VCaP (cell line): ENCODE measurements around the gene LMX1B.
A peak's percentile ranks its signal among the peaks of the same experiment; 100 is the strongest.

Source experiments
- H3K27ac ChIP-seq: fragments of 450-650 bp; 2 replicates; pipeline ENCODE4 v1.5.1; 2017
- TF ChIP-seq, protein P1 (sequence below): fragments of 450-650 bp; conservative IDR thresholded peaks from 2 replicates; pipeline ENCODE4 v1.5.1; 2017; ENCODE audit warnings: mild to moderate bottlenecking, moderate library complexity

The LMX1B gene

DNA sequence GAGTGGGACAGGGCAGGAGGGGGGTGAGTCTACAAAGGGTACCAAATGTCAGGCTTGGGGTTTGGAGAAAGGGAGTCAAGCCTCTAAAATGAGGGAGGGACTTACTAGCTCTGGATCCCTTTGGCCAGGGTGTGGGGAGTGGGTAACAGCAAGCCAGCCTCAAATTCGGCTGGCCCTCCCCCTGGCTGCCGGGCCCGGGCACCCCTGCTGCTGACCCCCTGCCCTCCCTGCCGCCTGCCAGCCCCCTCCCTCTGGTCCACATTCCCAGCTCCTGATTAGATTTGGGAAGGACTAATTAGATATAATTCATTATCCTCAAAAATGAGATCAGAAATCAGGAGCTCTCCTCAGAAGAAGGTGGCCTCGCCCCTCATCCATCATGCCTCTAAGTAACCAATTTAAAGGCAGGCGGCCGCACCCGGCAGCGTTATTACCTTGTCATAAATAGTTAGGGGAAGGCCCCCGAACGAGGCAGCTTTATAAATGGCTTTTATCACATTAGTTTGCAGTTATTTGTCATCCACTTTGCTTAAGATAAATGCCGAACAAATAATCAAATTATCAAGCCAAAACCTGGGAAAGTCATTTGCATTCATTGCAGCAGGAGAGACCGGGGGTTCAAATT, 44.6 kb downstream of the LMX1B start:
- no peak overlapping the region for H3K27ac ChIP-seq
- TF ChIP-seq, protein P1, sequence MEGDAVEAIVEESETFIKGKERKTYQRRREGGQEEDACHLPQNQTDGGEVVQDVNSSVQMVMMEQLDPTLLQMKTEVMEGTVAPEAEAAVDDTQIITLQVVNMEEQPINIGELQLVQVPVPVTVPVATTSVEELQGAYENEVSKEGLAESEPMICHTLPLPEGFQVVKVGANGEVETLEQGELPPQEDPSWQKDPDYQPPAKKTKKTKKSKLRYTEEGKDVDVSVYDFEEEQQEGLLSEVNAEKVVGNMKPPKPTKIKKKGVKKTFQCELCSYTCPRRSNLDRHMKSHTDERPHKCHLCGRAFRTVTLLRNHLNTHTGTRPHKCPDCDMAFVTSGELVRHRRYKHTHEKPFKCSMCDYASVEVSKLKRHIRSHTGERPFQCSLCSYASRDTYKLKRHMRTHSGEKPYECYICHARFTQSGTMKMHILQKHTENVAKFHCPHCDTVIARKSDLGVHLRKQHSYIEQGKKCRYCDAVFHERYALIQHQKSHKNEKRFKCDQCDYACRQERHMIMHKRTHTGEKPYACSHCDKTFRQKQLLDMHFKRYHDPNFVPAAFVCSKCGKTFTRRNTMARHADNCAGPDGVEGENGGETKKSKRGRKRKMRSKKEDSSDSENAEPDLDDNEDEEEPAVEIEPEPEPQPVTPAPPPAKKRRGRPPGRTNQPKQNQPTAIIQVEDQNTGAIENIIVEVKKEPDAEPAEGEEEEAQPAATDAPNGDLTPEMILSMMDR: no peak

DNA sequence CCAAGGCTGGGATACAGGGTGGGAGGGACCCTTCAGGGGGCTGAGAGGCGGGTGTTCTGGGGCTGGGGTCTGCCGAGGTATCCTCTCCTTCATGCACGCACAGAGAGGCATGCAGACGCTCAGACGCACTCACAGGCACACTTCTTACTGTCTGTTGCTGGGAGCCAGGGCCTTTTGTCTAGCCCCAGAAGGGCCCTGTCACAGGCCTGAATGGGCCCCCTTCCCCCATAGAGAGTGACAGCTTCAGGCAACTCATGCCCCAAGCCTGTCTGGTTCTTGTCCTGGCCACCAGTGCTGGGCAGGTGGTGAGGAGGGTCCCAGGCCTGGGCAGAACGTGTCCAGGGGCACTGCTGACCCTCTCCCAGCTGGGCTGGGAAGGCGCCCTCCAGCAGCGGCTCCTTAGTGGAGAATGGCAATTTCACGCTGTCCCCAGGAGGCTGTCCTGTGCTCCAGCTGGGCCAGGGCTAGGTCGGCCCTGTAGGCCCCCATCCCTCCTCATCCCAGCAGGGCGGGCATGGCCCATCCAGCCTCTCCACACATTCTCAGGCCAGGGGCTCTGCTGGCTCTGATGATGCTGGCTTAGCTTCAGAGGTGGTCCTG, 45.3 kb downstream of the LMX1B start:
- TF ChIP-seq, protein P1: no peak
- no peak overlapping the region for H3K27ac ChIP-seq

DNA sequence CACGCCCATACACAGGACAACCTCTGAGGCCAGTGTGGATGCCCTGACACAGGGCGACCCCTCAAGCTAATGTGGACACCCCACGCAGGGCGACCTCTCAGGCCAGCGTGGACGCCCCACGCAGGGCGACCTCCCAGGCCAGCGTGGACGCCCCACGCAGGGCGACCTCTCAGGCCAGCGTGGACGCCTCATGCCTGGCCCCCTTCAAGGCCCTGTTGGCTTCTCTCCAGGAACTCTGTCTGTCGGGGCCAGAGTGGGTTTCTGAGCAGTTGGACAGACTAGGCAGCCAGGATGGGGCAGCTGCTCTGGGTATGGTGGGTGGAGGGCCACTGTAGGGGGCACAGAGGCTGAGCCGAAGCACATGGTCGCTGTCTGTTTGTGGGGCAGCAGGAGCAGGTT, 47.4 kb downstream of the LMX1B start:
- TF ChIP-seq, protein P1: no peak
- peak overlapping the region; percentile 77; the same call in 1 of the 2 replicates for H3K27ac ChIP-seq

DNA sequence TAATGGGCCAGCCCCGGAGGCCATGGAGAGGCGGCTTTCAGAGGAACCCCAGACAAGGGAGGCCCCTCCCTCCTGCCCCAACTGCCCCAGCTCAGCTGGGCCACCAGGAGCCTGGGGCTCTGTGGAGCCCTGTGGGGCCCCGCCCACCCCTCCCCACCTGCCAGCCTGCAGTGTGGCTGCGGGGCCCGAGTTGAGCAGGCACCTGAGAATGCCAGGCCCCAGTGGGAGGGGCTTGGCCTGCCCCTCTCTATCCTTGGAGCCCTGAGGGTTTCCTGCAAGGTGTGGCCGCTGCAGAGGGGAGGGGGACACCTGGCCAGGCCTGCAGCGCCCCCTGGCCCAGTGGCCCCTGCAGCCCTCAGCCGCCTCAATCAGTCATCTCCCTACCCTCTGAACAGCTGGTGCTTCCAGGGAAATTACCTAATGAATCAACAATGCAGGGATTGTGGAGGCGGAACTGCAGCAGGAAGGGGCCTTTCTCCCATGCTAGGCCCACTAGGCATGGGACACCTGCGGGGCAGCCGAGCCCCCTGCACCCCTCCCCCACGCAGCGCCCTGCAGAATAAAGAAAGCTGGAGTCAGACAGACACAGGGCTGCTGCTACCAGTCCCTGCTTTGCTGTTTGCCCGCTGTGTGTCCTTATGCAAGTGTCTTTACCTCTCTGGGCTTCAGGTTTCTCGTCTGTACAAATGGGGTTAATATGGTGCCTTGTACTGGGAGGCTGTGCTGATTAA, 48.0 kb downstream of the LMX1B start:
- H3K27ac ChIP-seq: peak overlapping the region; percentile 77
- TF ChIP-seq, protein P1: no peak

DNA sequence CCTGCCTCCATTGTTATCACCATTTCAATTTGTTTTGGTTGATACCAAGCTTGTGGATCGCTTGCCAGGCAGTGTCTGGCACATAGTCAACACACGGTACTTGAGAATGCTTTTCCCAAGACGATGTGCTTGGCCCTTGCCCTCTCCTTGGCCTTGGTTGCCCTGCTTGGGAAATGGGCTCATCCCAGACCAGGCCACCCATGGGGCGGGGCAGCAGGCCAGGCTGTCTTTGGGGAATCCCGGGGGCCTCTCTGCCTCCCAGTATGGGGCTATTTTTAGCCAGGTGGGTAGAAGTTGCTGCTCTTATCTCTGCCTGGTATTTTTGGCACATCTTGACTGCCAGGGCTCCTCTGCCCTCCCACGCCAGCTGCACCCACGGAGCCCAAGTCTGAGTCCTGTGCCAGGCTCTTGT, 49.9 kb downstream of the LMX1B start:
- TF ChIP-seq, protein P1: no peak
- H3K27ac ChIP-seq: no peak overlapping the region; the same call in 1 of the 2 replicates

DNA sequence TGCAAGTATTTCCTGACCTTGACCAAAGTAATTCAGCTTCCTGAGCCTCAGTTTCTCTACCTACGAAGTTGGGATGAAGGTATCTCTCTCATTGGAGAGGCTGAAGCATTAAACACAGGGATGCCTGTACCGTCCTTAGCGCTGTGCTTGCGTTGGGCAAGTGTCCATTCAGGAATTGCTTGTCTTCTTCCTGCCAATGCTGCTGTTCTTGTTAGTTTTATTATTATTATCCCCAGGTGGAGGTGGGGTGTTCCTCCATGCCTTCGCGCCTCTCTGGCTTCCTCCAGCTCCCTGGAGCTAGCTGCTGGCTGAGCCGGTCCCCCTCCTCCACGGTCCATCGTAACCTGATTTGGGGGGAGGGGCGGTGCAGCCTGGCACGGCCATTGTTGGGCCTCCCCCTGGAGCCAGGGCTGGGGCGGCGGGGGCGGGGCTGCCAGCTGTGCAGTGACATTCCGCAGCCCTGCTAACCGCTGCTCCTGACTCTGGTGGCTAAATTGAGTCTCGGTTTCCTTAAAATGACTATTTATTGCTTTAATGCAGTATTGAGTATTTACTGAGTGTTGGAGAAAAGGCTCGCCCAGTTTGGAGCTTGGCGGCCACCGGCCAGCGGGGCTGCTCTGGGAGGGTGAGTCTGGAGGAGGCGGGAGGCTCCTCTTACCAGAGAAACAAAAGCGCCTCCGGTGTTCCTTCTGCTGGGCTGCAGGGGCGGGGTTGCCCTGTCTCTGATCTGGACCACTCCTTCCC, 51.3 kb downstream of the LMX1B start:
- no peak overlapping the region for H3K27ac ChIP-seq
- TF ChIP-seq, protein P1: no peak

DNA sequence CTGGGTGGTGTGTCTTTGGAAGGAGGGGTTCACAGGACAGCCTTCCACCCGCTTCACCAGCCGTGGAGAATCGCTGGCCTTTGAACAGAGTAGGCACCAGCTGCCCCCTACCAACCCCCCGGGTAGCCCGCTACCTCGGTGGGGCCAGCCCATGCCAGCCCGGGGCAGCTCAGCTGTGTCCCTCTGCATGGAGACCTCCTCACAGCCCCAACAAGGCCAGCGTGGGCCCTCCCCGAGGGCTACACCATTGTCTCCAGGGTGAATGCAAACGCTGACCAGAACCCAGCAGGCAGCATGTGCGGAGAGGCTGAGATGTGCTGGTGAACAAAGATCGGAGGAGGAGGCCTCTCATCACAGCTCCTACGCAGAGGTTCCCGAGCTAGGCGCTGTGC, 51.9 kb downstream of the LMX1B start:
- TF ChIP-seq, protein P1: no peak
- no peak overlapping the region for H3K27ac ChIP-seq
